Measurements from ENCODE around the gene CCDC30.
"Not testable (repeated sequence)": the region's sequence is repeated elsewhere in the genome, so short reads cannot be mapped to it uniquely, and the experiment has no call there.

The CCDC30 gene

GRCh38 chr1:42660907-42661500, 197.9 kb downstream of the CCDC30 start:
- DNase-seq, result no peak

GRCh38 chr1:42669936-42670335, 206.8 kb downstream of the CCDC30 start:
- DNase-seq, result no peak

DNA sequence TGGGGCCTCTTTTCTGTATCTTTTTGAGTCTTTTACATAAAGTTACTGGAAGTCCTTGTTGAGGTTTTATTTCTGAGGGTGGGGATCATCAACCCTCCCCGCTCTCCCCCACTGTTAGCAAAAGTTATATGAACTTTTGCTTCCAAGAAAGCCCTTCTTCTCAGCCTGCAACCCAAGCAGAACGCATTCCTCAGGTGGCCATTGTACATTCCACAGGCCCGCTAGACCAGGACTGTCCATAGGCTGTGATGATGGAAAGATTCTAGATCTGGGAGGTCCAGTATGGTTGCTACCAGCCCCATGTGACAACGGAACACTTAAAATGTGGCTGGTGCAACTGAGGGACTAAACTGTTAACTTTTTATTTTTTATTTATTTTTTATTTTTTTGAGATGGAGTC, 207.3 kb downstream of the CCDC30 start:
- DNase-seq, result no peak

GRCh38 chr1:42674214-42674613, 211.1 kb downstream of the CCDC30 start:
- DNase-seq, result no peak

- DNase-seq, result no peak
Observed at GRCh38 chr1:42674682-42675081, 211.6 kb downstream of the CCDC30 start.

DNA sequence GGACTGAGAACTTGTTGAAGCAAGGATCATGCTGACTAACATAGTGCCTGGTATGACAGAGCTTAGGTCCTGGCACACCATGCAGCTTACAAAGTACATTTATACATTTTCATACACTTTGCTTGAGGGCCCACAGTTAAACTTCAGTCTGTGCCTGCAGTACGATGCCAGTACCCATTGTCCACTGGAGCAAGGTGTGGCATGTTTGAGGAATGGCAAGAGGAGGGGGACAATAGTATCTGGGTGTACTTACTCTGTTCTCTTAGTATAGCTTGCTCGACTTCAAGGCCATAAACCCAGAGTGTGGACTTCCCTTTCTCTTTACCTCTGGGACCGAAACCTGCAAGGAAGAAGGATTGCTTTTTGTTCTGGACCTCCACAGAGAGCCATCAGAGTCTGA, 212.4 kb downstream of the CCDC30 start:
- no peak for DNase-seq

DNA sequence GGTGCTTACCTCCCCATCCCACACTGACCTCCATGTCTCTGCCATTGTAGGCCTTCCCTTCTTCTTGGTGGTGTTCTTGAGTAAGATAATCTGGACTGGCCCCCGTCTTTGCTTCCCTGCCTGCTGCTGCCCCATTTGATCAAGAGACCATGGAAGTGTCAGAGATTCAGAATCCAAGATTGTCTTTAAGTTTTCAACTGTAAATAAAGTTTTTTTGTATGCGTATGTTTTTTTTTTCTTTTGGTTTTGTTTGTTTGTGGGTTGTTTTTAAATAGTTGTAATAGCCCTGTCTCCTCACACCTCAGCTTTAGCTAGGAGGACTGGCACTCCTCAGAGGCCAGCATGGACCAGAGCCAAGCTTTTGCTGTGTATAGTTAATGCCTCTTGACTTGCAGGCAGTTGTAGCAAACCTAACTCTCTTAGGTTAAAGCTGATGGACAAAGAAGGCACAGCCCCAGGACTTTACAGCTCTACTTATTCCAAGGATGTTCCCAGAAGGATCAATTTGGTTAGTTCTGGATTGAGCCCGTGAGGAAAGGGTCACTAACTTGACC, 213.5 kb downstream of the CCDC30 start:
- no peak for DNase-seq

DNA sequence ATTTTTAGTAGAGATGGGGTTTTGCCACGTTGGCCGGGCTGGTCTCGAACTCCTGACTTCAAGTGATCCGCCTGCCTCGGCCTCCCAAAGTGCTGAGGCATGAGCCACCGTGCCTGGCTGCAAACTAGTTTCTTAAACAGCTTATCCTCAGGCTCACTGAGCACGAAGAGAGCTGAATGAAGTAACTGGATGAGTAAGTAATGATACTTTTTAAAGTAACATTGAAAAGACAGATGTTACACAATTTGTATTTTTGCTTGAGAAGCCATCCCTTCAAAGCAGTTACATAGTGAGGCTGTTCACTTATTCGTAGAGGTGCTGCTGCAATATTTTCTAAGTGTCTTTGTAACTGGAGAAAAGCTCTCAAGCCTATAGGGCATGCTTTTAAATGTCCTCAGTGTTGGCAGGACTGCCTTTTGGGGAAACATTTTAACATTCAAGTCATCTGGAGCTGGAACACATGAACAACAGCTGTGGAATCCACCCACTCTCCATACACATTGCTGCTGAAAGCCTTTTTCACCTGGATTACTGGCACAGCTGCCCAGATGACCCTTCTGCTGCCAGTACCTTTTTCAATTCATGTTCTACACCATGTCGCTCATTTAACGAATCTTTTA, 216.4 kb downstream of the CCDC30 start:
- DNase-seq, result no peak

DNA sequence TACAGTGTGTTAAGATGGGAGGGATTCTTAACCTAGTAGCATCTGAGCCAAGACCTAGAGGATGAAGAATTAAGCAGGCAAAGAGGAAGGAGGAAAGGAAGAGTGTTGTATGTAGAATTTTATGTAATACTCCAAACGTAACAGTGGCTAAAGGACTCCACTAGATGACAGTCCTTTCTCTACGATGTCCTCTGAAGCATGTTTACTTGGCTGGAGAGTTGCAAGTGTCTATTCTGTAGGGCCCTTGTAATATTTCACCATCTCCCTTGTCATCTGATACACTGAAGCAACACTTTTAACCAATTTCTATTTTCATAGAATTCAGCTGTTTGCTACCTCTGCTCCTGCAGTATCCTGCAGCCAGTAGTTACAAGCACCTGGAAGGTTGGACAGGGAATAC, 217.0 kb downstream of the CCDC30 start:
- DNase-seq, result no peak

DNA sequence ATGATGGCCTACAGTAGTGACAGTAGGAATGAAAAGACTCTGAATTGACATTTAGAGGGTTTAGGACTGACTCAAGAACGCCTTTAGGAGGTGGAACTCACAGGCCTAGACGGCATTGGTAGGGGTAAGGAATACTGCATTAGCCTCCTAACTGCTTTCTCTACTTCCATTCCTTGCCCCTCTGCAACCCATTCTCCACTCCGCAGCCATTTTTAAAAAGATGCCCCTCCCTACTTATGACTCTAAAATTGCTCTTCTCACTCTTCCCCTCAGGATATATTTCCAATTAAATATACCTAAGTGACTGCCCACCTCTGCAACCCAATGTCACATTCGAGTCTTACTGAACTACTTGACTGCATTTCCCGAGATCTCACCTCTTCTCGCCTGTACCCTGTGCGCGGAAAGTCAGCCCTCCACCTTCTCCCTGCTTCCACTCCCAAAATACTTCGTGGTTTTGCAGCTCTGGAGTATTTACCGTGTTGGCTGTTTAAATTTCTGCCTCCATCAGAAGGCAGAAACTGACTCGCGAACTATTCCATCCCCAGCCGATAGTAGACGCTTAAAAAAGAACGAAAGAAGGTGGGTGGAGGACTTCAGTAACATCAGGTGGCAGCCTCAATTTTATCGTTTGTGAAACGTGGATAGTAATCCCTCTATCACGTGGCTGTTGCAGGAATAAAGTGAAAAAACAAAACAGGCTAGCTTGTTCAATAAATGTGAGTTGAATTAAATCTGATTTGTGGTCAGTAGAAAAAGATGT, 218.0 kb downstream of the CCDC30 start:
- peak; percentile 35 for DNase-seq

DNA sequence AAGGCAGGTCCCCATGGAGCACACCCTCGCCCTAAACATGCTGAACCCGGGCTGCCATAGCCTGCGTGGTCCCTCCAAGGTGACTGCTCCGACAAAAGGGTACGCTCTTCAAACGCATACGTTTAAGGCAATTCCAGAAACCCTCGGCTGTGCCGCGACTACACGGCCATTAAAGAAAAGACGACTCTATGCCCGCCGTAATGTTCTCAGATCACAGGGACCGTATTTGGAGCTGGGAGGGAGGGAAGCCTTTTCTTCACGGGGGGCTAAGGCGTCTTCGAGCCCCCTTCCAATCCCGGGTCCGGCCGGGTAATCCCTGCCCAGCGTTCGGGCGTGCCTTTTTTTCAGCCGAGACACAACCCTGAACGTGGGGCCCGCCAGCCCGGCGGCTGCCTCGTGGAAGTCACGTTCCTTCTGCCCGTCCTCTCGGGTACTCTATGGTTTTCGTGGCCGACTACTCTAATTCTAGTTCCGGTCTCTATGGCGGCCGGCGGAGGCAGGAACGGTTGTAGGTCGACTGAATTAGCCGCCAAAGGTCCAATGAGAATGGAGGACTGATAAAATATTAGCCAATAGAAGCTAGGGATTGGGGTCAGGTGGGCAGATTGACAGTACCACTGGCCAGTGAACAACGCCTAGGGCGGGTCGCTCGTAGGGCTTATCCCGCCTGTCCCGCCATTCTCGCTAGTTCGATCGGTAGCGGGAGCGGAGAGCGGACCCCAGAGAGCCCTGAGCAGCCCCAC, 218.8 kb downstream of the CCDC30 start, which contains the start of gene YBX1:
Gene YBX1, plus strand, starts transcription at position 678 of the 743 bp plus-strand sequence. CDS start 148 bp downstream, outside the sequence.
- peak; percentile 99 for DNase-seq

- not testable (repeated sequence) for DNase-seq
Observed at GRCh38 chr1:42682484-42682738, 219.3 kb downstream of the CCDC30 start.

GRCh38 chr1:42682739-42683531, 219.8 kb downstream of the CCDC30 start:
- DNase-seq, result peak; percentile 24

DNA sequence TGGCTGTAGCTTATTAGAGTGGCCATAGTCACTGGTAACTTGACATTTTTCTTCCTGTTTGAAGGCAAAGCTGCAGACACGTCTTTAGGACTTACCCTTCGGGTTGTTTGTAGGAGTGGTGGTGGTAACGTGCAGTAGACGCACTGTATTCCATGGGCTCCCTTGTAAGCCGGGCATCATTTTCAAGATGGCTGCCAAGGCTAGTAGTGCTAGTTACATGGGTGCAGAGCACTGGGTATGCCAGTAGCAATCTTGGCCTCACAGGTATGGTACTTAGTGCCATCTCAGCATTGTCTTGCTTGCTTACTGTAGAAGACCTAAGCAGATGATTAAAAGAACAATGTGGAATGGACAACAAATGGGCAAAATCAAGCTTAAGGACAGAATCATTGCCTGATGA, 221.1 kb downstream of the CCDC30 start:
- DNase-seq, result peak; percentile 50

- no peak for DNase-seq
Observed at GRCh38 chr1:42686418-42686817, 223.3 kb downstream of the CCDC30 start.

GRCh38 chr1:42689912-42690311, 226.8 kb downstream of the CCDC30 start:
- no peak for DNase-seq

- DNase-seq, result no peak
Observed at GRCh38 chr1:42690477-42691156, 227.5 kb downstream of the CCDC30 start.

DNA sequence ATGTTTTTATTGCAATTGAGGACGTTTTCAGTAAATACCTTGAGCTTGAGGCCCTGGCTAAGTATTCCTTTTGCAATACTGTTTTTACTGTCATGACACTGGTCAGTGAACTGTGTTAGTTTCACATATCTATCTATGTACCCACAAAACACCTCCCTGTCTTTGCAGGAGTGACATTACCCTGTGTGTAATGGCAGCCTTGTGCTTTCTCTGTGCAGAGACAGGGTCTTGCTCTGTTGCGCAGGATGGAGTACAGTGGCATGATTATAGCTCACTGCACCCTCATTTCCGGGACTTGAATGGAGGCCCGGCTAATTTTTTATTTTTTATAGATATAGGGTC, 228.0 kb downstream of the CCDC30 start:
- no peak for DNase-seq

DNA sequence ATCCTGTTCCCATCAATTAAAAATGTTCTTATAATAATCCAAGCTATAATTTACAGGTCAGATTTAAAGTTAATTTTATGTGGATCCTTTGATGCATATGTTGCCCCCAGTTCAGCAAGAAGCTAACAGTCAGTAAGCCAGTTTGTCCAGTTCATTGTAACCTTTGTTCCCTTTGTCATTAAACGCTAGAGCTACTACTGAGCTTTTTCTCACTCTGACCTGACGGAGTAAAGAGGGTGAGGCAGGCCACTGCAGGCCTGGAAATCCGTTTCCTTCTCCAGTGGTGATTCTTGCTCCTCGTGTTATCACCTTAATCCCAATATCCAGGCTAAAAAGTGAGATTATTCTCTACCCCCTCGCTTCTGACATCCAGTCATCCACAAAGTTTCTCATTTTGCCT, 229.4 kb downstream of the CCDC30 start:
- no peak for DNase-seq

GRCh38 chr1:42692911-42693310, 229.8 kb downstream of the CCDC30 start:
- no peak for DNase-seq

- no peak for DNase-seq
Observed at GRCh38 chr1:42698081-42698813, 235.2 kb downstream of the CCDC30 start.

Data from NCI-H2227 treated with DMSO at 0.1 percent for 48 hours (cell line).